Measurements from ENCODE around the gene ANAPC1. TPM values are rescaled to one million over a fixed set of nuclear protein-coding genes. Genes with fewer than 3 reads are reported as not detected.

Gene ANAPC1
- total and polyA plus RNA-seq, 9 of the 15 experiments (the other 6 are each of a cell fraction or from before 2014, with no cell fraction given): 14.0 to 126 (median 78.2) TPM

GRCh38 chr2:111883661-111884591, at the start of gene ANAPC1 (continued):
- peak in 1 of 2 experiments; percentile 44; a peak in 1 of 4 replicates for TF ChIP-seq MLLT1 (IDR thresholded peaks at IDR 0.05)
- peak; percentile 60 for TF ChIP-seq ZBTB33 (CRISPR knock-in tag; IDR thresholded peaks at IDR 0.05)
- TF ChIP-seq MEF2D (tag; conservative IDR thresholded peaks at IDR 0.05; ENCODE audit: low read depth): no peak
- no peak for TF ChIP-seq TRIM24 (IDR thresholded peaks at IDR 0.05)
- no peak for TF ChIP-seq PHF21A (IDR thresholded peaks at IDR 0.05; ENCODE audit: borderline replicate concordance, low read depth)
- no peak for TF ChIP-seq PBX2 (CRISPR knock-in tag; IDR thresholded peaks at IDR 0.05; ENCODE audit: low read depth)
- TF ChIP-seq PBX2 (tag; conservative IDR thresholded peaks at IDR 0.05; ENCODE audit: low read depth): no peak
- no peak for TF ChIP-seq PRMT5 (CRISPR knock-in tag; IDR thresholded peaks at IDR 0.05)
- TF ChIP-seq ERF (CRISPR knock-in tag; IDR thresholded peaks at IDR 0.05): peak; percentile 58; the same call in 1 of the 2 replicates
- TF ChIP-seq STAT5B (CRISPR knock-in tag; IDR thresholded peaks at IDR 0.05): no peak
- TF ChIP-seq STAT6 (CRISPR knock-in tag; IDR thresholded peaks at IDR 0.05): no peak
- TF ChIP-seq POLR2AphosphoS5 (IDR thresholded peaks at IDR 0.05; ENCODE audit: control insufficient read depth, insufficient read depth, low read depth, low read length): peak; percentile 90
- TF ChIP-seq SMAD1 (IDR thresholded peaks at IDR 0.05; ENCODE audit: low read depth, low read length, partially characterized antibody): peak; percentile 50
- TF ChIP-seq NFE2L1 (tag; IDR thresholded peaks at IDR 0.05; ENCODE audit: borderline replicate concordance, low read depth): no peak
- peak; percentile 87 for TF ChIP-seq POLR2B (IDR thresholded peaks at IDR 0.05; ENCODE audit: low read depth, partially characterized antibody)
- peak; percentile 39; the same call in 1 of the 2 replicates for TF ChIP-seq GABPA (tag; conservative IDR thresholded peaks at IDR 0.05; ENCODE audit: low read depth)

Measured in K562 (cell line).